Activated naive CD4-positive, alpha-beta T cell treated with anti-CD3 and anti-CD28 coated beads, Interleukin-2, amount 10 ng/mL, durations not matched to agents 7 days and 5 days (primary cell): ENCODE data around the gene AK1.

Experiments used
- CTCF ChIA-PET: fragments of 350-600 bp; sonication (Branson Sonifier 250); formaldehyde crosslinking; loops from one replicate; lab custom pipeline; 2021; ENCODE audit warnings: antibody characterized with exemption; lab: Charles Lee
- DNase-seq: peaks from one replicate; pipeline ENCODE4 v3.0.0-alpha.2; 2020
- H3K27ac Mint-ChIP-seq: one replicate; pipeline ENCODE4 v1.8.0; 2021; ENCODE audit warnings: mild to moderate bottlenecking, moderate library complexity, mixed read lengths
- H3K27me3 Mint-ChIP-seq: one replicate; pipeline ENCODE4 v1.8.0; 2021; ENCODE audit warnings: mild to moderate bottlenecking, mixed read lengths
- H3K36me3 Mint-ChIP-seq: one replicate; pipeline ENCODE4 v1.8.0; 2021; ENCODE audit warnings: mixed read lengths
- H3K4me1 Mint-ChIP-seq: one replicate; pipeline ENCODE4 v1.8.0; 2021; ENCODE audit warnings: mixed read lengths
- H3K4me3 Mint-ChIP-seq: one replicate; pipeline ENCODE4 v1.8.0; 2021; ENCODE audit warnings: mild to moderate bottlenecking, moderate library complexity, mixed read lengths
- H3K9me3 Mint-ChIP-seq: one replicate; pipeline ENCODE4 v1.8.0; 2021; ENCODE audit warnings: mixed read lengths

AK1 gene

GRCh38 chr9:127915801-127916719 is 38.6 kb upstream of the AK1 start:
- peaks cover 79% of the 10 kb centered on the region for H3K4me1 Mint-ChIP-seq
- CTCF ChIA-PET = interaction anchor here (0.6 to 3.2 kb wide), 6 partner anchors 10 to 181 kb away, joined by 3 to 13 read pairs (median 6); partner anchors contain the start of genes CDK9 and TOR2A
- H3K9me3 Mint-ChIP-seq = no peaks in the 10 kb centered on the region
- H3K4me3 Mint-ChIP-seq = peak overlapping the region; percentile 73
- peaks cover 7% of the 10 kb centered on the region for H3K27me3 Mint-ChIP-seq
- H3K36me3 Mint-ChIP-seq = peaks cover 18% of the 10 kb centered on the region
- peak; percentile 71 for DNase-seq
- peak overlapping the region; percentile 88 for H3K27ac Mint-ChIP-seq

DNA sequence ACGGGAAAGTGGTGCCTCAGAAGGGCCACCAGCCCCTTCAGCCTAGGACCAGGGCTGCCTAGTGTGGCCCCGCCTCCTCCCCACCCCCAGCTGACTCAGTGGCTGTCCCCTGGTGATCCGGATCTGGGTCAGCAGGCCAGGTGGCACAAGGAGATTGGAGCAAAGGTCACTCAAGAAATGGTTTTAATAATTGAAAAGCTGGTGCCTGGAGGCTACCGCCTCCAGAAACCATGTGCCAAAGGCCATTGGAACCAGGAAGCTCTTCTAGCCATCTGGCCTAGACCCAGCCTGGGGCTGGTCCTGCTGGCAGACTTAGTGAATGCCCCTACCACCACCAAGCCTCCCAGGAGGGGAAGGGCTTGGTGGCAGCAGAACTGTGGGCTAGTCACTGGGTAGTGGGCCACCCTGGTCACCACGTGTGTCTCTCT is 37.9 kb upstream of the AK1 start:
- Mint-ChIP-seq H3K36me3 (peaks cover 24% of the 10 kb centered on the region), H3K4me3 (peak overlapping the region; percentile 73), H3K27me3 (no peaks in the 10 kb centered on the region), H3K9me3 (no peaks in the 10 kb centered on the region), H3K4me1 (peaks cover 80% of the 10 kb centered on the region), H3K27ac (peak overlapping the region; percentile 88)
- CTCF ChIA-PET = interaction anchor here (2.8 to 3.2 kb wide), 2 partner anchors 46 to 180 kb away, joined by 11 to 13 read pairs; partner anchors contain the start of gene TOR2A
- DNase-seq = no peak

- Mint-ChIP-seq H3K4me1 (peaks cover 68% of the 10 kb centered on the region), H3K9me3 (no peaks in the 10 kb centered on the region), H3K4me3 (no peak overlapping the region), H3K36me3 (peaks cover 24% of the 10 kb centered on the region), H3K27ac (peak overlapping the region; percentile 72), H3K27me3 (no peaks in the 10 kb centered on the region)
- DNase-seq = no peak
- CTCF ChIA-PET = no interaction called here
Observed at GRCh38 chr9:127913682-127914081, 36.2 kb upstream of the AK1 start.

GRCh38 chr9:127912882-127913281 is 35.4 kb upstream of the AK1 start:
- DNase-seq = no peak
- CTCF ChIA-PET = interaction anchor here (0.7 to 1.1 kb wide), 3 partner anchors 43 to 181 kb away, joined by 3 to 4 read pairs (median 3); no protein-coding TSS in a partner anchor
- H3K36me3 Mint-ChIP-seq = peaks cover 27% of the 10 kb centered on the region
- H3K4me3 Mint-ChIP-seq = no peak overlapping the region
- H3K27me3 Mint-ChIP-seq = no peaks in the 10 kb centered on the region
- H3K4me1 Mint-ChIP-seq = peaks cover 63% of the 10 kb centered on the region
- peak overlapping the region; percentile 55 for H3K27ac Mint-ChIP-seq
- no peaks in the 10 kb centered on the region for H3K9me3 Mint-ChIP-seq

GRCh38 chr9:127912296-127912695 is 34.8 kb upstream of the AK1 start:
- Mint-ChIP-seq H3K4me3 (no peak overlapping the region), H3K9me3 (no peaks in the 10 kb centered on the region), H3K4me1 (peaks cover 61% of the 10 kb centered on the region), H3K27me3 (no peaks in the 10 kb centered on the region), H3K36me3 (peaks cover 29% of the 10 kb centered on the region), H3K27ac (peak overlapping the region; percentile 55)
- CTCF ChIA-PET = interaction anchor here (0.7 to 1.1 kb wide), 2 partner anchors 43 to 123 kb away, joined by 3 to 4 read pairs; no protein-coding TSS in a partner anchor
- DNase-seq = no peak

GRCh38 chr9:127910613-127911205 is 33.2 kb upstream of the AK1 start:
- CTCF ChIA-PET = interaction anchor here (0.6 to 2.4 kb wide), 14 partner anchors 9 to 321 kb away, joined by 3 to 13 read pairs (median 5); partner anchors contain the start of genes ST6GALNAC6 and TOR2A
- H3K4me3 Mint-ChIP-seq = no peak overlapping the region
- no peaks in the 10 kb centered on the region for H3K9me3 Mint-ChIP-seq
- H3K27me3 Mint-ChIP-seq = no peaks in the 10 kb centered on the region
- peak overlapping the region; percentile 90 for H3K27ac Mint-ChIP-seq
- peak; percentile 48 for DNase-seq
- H3K4me1 Mint-ChIP-seq = peaks cover 69% of the 10 kb centered on the region
- H3K36me3 Mint-ChIP-seq = peaks cover 29% of the 10 kb centered on the region

DNA sequence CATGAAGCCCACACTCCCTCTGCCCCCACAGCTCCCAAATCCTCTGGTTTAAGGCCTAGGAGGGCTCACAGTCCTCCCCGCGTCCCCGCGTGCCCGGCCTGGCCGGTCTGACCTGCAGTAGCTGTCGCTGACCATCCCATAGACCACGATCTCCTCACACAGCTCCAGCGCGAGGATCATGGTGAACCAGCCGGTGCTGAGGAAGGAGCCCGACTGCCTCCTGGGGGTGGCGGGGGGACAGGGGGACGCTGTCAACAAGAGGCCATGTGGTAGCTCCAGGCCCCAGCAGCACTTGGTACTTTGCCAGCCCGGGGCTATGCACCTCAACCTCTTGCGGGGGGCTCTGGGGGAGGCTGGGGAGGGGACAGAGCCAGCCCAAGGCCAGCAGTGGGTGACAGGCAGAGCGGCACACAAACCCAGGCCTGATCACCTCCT is 32.4 kb upstream of the AK1 start:
- DNase-seq = no peak
- peaks cover 65% of the 10 kb centered on the region for H3K4me1 Mint-ChIP-seq
- no peaks in the 10 kb centered on the region for H3K27me3 Mint-ChIP-seq
- peaks cover 32% of the 10 kb centered on the region for H3K36me3 Mint-ChIP-seq
- H3K9me3 Mint-ChIP-seq = no peaks in the 10 kb centered on the region
- H3K4me3 Mint-ChIP-seq = no peak overlapping the region
- CTCF ChIA-PET = interaction anchor here (0.6 to 2.4 kb wide), 13 partner anchors 10 to 250 kb away, joined by 3 to 13 read pairs (median 5); partner anchors contain the start of genes ST6GALNAC6 and TOR2A
- peak overlapping the region; percentile 24 for H3K27ac Mint-ChIP-seq

- peaks cover 34% of the 10 kb centered on the region for H3K36me3 Mint-ChIP-seq
- peaks cover 60% of the 10 kb centered on the region for H3K4me1 Mint-ChIP-seq
- no peak for DNase-seq
- H3K4me3 Mint-ChIP-seq = no peak overlapping the region
- no peak overlapping the region for H3K27ac Mint-ChIP-seq
- CTCF ChIA-PET = no interaction called here
- no peaks in the 10 kb centered on the region for H3K27me3 Mint-ChIP-seq
- no peaks in the 10 kb centered on the region for H3K9me3 Mint-ChIP-seq
Observed at GRCh38 chr9:127908660-127908926, 31.1 kb upstream of the AK1 start.

GRCh38 chr9:127907867-127908659 is 30.6 kb upstream of the AK1 start:
- peaks cover 63% of the 10 kb centered on the region for H3K4me1 Mint-ChIP-seq
- H3K27ac Mint-ChIP-seq = peak overlapping the region; percentile 99
- no peak for DNase-seq
- no peaks in the 10 kb centered on the region for H3K9me3 Mint-ChIP-seq
- H3K36me3 Mint-ChIP-seq = peaks cover 35% of the 10 kb centered on the region
- no peak overlapping the region for H3K4me3 Mint-ChIP-seq
- CTCF ChIA-PET = interaction anchor here (4.3 kb wide), 1 partner anchor 12 kb away, joined by 21 read pairs; no protein-coding TSS in a partner anchor
- H3K27me3 Mint-ChIP-seq = no peaks in the 10 kb centered on the region

GRCh38 chr9:127905788-127906191 is 28.3 kb upstream of the AK1 start:
- Mint-ChIP-seq H3K27me3 (no peaks in the 10 kb centered on the region), H3K4me1 (peaks cover 54% of the 10 kb centered on the region), H3K9me3 (no peaks in the 10 kb centered on the region), H3K36me3 (peaks cover 27% of the 10 kb centered on the region), H3K27ac (peak overlapping the region; percentile 99), H3K4me3 (peak overlapping the region; percentile 92)
- peak; percentile 81 for DNase-seq
- CTCF ChIA-PET = interaction anchor here (0.5 to 4.3 kb wide), 5 partner anchors 11 to 320 kb away, joined by 3 to 21 read pairs (median 4); partner anchors contain the start of genes CDK9, ST6GALNAC4 and TOR2A

GRCh38 chr9:127905004-127905728 is 27.7 kb upstream of the AK1 start:
- Mint-ChIP-seq H3K36me3 (peaks cover 24% of the 10 kb centered on the region), H3K9me3 (no peaks in the 10 kb centered on the region), H3K27me3 (no peaks in the 10 kb centered on the region), H3K4me3 (peak overlapping the region; percentile 92), H3K27ac (peak overlapping the region; percentile 99), H3K4me1 (peaks cover 51% of the 10 kb centered on the region)
- CTCF ChIA-PET = interaction anchor here (0.7 to 4.3 kb wide), 4 partner anchors 12 to 120 kb away, joined by 4 to 21 read pairs (median 4); partner anchors contain the start of genes CDK9 and ST6GALNAC4
- peak; percentile 77 for DNase-seq

DNA sequence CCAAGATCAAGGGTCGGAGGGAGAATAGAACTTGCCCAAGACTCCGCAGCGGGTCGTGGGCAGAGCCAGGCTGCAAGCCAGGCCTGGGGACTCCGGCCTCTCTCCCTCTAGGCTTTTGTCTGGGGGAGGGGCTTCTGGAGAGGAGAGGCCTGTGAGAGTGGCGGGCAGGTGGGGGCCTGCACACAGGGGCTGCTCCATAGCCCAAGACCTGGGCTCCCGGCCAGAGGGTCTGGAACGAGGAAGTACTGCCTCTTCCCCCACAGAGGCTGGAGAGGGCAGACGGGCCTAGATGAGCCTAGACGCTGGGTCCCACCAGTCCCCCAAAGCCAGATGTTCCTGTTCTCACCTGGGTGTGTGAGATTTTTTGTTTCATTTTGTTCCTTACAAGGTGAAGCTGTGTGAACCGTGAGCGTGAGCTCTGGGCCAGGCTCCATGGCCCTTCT is 27.1 kb upstream of the AK1 start:
- H3K27ac Mint-ChIP-seq = peak overlapping the region; percentile 99
- DNase-seq = peak; percentile 47
- no peaks in the 10 kb centered on the region for H3K9me3 Mint-ChIP-seq
- CTCF ChIA-PET = interaction anchor here (0.7 to 4.3 kb wide), 2 partner anchors 13 to 16 kb away, joined by 4 to 21 read pairs; no protein-coding TSS in a partner anchor
- peak overlapping the region; percentile 92 for H3K4me3 Mint-ChIP-seq
- H3K36me3 Mint-ChIP-seq = peaks cover 29% of the 10 kb centered on the region
- H3K4me1 Mint-ChIP-seq = peaks cover 56% of the 10 kb centered on the region
- no peaks in the 10 kb centered on the region for H3K27me3 Mint-ChIP-seq
